Cerebellar nuclear complex (tissue), 1 donor: Measurements from ENCODE around the gene ADORA2B.
"Not testable (repeated sequence)": the region's sequence is repeated elsewhere in the genome, so short reads cannot be mapped to it uniquely, and the experiment has no call there.

ENCODE experiments used
- DNase-seq, 2 experiments: peaks; one replicate each; lab custom pipeline; 2025; lab: John Stamatoyannopoulos, UW

ADORA2B gene

DNA sequence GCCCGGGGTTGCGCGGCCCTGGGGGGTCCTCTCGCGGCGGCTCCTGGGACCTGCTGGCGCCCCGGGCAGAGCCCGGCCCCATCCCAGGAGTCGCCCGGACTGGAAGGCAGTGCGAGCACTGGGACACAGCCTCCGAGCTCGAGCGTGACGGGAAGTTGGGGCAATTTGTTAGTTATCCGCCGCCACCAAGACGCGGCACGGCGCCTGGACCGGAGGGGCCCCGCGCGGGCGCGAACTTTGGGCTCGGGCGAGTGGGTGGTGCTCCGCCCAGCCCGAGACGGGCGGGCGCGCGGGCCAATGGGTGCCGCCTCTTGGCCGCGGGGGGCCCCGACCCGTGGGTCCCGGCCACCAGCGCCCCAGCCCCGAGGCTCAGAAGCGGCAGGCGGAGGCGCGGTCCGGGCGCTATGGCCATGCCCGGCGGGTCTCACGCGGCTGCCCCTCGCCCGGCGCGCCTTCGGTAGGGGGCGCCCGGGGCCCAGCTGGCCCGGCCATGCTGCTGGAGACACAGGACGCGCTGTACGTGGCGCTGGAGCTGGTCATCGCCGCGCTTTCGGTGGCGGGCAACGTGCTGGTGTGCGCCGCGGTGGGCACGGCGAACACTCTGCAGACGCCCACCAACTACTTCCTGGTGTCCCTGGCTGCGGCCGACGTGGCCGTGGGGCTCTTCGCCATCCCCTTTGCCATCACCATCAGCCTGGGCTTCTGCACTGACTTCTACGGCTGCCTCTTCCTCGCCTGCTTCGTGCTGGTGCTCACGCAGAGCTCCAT, at the start of gene ADORA2B:
TSS of gene ADORA2B (plus strand) at position 372 of the 768 bp plus-strand sequence. CDS start at position 491, 119 bp downstream.
- no peak for DNase-seq

GRCh38 chr17:15896277-15896676, 48.7 kb upstream of the ADORA2B start:
- no peak for DNase-seq

DNA sequence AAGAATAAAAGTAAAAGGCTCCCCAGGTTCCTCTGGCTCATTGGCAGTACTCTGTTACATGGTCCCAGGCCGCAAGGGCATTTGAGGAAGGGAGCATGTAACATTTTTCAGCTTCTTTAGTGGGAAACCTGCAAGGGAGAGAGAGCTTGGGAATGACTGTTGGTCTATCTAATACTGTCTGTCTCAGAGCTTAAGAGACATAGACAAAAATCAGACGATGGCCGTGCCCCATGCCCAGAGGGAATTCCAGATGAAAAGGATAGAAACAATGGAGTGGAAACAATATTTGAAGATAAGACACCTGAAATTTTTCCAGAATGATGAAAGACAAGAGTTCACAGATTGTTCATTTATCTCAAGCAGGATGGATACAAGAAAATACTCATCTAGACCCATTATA, 48.1 kb upstream of the ADORA2B start:
- DNase-seq, result no peak

DNA sequence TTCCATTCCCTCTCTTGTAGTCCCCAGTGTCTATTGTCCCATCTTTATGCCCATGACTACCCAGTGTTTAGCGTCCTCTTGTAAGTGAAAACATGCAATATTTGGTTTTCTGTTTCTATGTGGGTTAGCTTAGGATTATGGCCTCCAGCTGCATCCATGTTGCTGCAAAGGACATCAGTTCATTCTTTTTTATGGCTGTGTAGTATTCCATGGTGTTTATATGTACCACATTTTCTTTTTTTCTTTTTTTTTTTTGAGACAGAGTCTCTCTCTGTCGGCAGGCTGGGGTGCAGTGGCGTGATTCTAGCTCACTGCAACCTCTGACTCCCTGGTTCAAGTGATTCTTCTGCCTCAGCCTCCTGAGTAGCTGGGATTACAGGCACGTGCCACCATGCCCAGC, 45.3 kb upstream of the ADORA2B start:
- not testable (repeated sequence) for DNase-seq

DNA sequence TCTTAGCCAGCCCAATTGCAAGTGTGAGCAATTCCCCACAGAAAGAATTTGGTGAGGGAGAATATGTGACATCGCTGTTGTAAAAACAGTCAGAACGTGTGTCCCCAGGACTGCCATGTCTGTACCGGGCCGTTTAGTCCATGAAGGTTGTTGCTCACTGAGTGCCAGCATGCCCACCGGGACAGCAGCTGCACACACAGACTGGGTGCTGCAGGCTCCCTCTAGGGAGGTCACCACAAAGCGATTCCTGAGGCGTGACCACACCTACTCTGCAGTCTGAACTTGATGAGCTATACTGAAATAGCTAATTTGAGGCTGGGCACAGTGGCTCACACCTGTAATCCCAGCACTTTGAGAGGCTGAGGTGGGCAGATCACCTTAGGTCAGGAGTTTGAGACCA, 44.1 kb upstream of the ADORA2B start:
- no peak for DNase-seq

DNA sequence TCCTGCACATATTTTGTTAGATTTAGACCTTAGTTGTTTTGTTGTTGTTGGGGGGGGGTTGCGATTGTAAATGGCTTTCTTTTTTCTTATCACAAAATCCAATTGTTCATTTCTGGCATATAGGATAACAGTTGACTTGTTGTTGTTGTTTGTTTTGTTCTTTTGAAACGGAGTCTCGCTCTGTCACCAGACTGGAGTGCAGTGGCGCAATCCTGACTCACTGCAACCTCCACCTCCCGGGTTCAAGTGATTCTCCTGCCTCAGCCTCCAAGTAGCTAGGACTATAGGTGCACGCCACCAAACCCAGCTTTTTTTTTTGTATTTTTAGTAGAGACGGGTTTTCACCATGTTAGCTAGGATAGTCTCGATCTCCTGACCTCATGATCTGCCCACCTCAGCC, 39.7 kb upstream of the ADORA2B start:
- not testable (repeated sequence) for DNase-seq

DNA sequence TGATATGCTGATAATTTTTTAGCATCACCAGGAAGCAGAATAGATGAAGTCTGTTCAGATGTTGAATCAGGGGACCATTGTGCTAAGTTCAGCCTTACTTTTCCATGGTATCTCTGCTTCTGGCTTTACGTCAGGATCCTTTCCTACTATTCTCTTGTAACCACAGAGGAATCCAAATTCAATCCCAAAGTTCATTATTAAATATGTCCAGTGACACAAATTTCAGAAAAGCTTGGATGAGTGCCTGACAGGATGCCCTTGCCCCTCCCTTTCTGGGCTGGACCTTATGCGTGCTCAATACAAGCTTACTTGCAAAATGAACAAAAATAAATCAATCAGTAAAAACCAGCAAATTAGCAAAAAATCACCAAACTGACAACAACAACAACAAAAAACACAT, 37.6 kb upstream of the ADORA2B start:
- no peak for DNase-seq

DNA sequence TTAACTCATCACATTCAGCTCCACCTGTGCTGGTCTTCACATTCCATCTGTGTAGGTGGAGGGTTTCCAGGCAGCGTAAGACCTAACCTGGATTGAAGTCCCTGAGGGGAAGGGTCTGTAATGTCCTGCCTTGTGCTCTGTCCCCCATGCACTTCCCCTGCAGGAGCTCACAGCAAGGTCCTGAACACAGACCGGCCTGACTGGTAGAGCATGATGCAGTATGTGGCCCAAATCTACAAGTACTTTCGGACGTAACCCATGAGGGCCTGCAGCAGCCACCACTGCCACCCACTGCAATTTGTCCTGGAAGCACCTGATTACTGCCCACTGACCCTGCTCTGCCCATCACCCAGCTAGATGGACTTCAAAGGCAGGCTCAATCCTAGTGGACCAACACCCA, 36.6 kb upstream of the ADORA2B start:
- no peak for DNase-seq

- no peak for DNase-seq
These were observed 35.4 kb upstream of the ADORA2B start for GRCh38 chr17:15909481-15909991.

DNA sequence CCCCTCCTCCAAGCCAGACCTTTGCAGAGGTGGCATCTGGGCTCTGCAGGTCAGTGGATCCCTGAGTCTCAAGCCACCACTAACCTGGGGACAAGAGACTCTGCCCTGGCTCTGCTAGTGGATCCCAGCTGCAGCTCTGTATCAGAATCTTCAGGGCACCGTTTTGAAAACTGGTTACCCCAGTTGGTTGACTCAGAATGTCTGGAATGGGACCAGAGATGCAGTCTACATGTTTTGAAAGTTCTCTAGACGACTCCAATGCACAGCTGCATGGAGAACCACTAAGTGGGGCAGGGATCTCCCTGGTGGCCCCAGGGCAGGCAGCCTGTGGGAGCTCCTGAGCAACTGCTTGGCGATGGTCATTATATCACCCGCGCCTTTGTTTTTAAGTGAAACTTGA, 34.1 kb upstream of the ADORA2B start:
- no peak for DNase-seq

- DNase-seq, result not testable (repeated sequence)
These were observed 33.2 kb upstream of the ADORA2B start for GRCh38 chr17:15911701-15912100.

DNA sequence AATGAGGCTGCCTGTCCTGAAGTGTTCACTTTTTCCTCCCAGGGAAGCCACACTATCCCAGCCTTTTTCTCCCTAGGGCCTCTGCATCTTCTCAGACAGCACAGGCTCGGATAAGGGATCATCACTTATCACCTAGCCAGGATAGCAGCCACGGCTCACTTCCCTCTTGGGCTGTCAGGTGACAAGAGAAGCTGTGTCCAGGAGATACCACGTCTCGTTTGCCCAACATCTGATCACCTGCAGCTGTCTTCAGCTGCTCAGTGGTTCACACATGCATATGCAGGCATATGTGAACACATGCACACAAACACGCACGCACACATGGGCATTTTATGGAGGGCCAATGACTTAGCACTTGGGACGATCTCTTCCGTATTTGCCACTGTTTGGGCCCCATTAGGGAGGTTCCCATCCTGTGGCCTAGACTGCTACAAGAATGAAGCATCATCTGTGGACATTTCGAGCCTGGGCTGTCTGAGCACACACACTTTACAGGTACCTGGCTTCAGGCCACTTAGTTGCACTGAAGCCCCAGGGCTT, 32.4 kb upstream of the ADORA2B start:
- no peak for DNase-seq

DNA sequence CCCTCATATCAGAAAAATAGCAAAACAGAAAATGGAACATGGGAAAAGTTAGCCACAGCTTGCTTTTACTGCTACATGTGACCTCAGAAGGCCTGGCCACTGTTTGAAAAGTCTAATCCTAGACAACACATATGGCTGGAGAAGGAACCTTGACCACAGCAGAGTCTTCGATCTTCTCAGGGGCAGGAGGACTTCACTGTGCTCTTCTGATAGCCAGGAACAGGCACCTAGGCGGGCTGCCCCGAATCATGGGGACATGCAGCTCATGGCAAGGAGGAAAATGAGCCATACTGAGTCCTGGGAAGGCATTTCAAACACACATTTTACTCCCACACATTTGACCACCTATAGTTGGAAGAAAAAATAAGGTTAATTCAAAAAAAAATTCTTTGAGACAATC, 31.1 kb upstream of the ADORA2B start:
- DNase-seq, result no peak

DNA sequence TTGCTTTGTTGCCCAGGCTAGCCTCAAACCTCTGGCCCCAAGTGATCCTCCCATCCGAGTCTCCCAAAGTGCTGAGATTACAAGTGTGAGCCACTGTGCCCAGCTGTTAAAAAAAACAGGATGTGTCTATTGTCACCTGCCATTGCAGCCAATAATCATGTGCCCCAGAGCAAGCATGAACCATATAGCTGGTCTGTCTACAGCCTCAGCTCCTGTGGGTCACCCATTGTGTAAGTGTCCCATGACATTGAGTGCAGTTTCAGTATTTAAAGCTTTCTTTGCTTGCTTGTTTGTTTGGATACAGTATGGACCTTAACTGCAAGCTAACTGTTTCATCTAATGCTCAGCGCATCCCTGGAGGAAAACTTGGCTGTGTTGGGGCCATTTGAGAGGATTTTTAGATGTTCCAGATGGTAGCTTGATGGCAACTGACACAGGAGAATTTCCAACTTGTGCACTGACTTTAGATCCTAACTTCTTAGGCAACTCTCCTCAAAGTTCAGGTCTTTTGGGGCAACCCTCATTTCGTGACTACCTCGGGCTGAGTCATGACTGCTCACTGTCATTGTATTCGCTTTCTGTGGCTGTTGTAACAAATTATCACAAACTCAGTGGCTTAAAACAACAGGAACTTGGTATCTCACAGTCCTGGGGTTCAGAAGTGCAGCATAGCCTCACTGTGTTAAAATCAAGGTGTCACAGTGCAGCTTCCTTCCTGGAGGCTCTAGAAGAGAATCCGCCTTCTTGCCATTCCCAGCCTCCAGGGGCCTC, 30.3 kb upstream of the ADORA2B start:
- no peak for DNase-seq

GRCh38 chr17:15915961-15916360, 29.0 kb upstream of the ADORA2B start:
- DNase-seq, result no peak

GRCh38 chr17:15917021-15917437, 27.9 kb upstream of the ADORA2B start:
- no peak for DNase-seq

DNA sequence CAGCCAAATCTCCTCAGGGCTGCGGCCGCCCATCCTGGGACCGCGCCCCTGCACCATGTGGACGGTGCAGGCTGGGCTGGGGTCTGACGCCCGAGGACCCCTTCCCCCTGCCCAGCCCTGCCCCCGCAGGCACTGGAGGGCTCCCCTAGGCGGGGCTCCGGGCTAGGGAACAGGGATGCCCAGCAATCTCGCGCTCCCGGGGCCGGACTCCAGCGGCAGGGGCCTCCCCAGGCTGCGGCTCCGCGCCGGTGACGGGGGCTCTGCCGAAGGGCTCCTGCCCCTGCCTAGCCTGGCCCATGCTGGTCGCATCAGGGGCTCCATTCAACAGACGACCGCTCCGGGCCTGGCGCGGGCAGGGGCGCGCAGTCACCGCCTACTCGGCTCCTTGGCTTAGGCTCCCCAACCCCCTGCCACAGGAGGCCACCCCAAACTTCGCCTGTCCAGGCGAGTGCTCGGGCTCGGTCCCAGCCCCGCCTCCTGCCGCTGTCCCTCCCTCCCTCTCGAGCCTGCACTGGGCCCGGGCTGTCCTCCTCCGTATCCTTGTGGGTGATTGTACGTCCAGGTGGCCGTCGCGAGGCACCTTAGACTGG, 27.4 kb upstream of the ADORA2B start:
- DNase-seq, result no peak

- no peak for DNase-seq
These were observed 26.7 kb upstream of the ADORA2B start for GRCh38 chr17:15918261-15918660.

GRCh38 chr17:15918661-15919259, 26.2 kb upstream of the ADORA2B start:
- no peak for DNase-seq

DNA sequence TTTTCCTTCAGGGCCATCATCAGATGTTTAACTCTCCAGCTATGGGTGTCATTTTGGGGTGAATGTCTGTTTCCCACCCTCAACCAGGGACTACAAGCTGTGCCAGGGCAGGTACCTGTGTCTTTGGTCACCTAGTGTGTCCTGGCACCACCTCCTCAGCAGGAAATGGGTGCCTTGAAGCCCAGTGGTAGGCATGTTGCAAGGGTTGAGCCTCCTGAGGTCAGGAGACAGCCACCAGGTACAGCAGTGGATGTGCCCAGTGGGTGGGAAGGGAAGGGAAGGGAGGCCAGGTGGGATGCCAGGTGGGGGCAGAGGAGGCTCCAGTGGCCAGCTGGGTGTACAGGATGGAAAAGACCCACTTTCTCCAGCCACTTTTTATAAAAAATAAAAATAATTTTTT, 25.5 kb upstream of the ADORA2B start:
- no peak for DNase-seq

GRCh38 chr17:15920758-15921239, 24.1 kb upstream of the ADORA2B start:
- no peak for DNase-seq

GRCh38 chr17:15921640-15922039, 23.3 kb upstream of the ADORA2B start:
- no peak for DNase-seq
